HG02870 (cell line): ENCODE data around the gene EPX.
"Not testable (repeated sequence)": the region's sequence is repeated elsewhere in the genome, so short reads cannot be mapped to it uniquely, and the experiment has no call there.

ENCODE experiments used
- ATAC-seq: cut with Tn5 transposase; IDR thresholded peaks from one replicate; pipeline ENCODE4 v1.9.1; 2021; ENCODE audit warnings: mild to moderate bottlenecking, moderate library complexity; ENCODE audit not compliant: unreplicated experiment

EPX gene

GRCh38 chr17:58192612-58193011 lies at the start of gene EPX:
Gene EPX (plus strand): TSS chr17:58192726. CDS start chr17:58192847, 121 bp downstream.
- ATAC-seq = no peak

GRCh38 chr17:58143335-58143734 lies 49.2 kb upstream of the EPX start:
- ATAC-seq = not testable (repeated sequence)

GRCh38 chr17:58144801-58145200 lies 47.7 kb upstream of the EPX start:
- no peak for ATAC-seq

GRCh38 chr17:58147930-58148434 lies 44.5 kb upstream of the EPX start, which contains the start of gene OR4D1:
Gene OR4D1 (plus strand): TSS chr17:58148384. CDS start chr17:58155154, 6,770 bp downstream.
- ATAC-seq = no peak

- ATAC-seq = no peak
Observed at GRCh38 chr17:58148609-58149008, 43.9 kb upstream of the EPX start.

- ATAC-seq = no peak
Observed at GRCh38 chr17:58150394-58150793, 42.1 kb upstream of the EPX start.

GRCh38 chr17:58153046-58153445 lies 39.5 kb upstream of the EPX start:
- ATAC-seq = no peak

- ATAC-seq = no peak
Observed at GRCh38 chr17:58153671-58154070, 38.9 kb upstream of the EPX start.

- ATAC-seq = no peak
Observed at GRCh38 chr17:58156839-58157803, 35.4 kb upstream of the EPX start.

GRCh38 chr17:58158181-58158580 lies 34.3 kb upstream of the EPX start:
- ATAC-seq = no peak

- no peak for ATAC-seq
Observed at GRCh38 chr17:58161566-58161965, 31.0 kb upstream of the EPX start.

- no peak for ATAC-seq
Observed at GRCh38 chr17:58165981-58166380, 26.5 kb upstream of the EPX start.

GRCh38 chr17:58166682-58167081 lies 25.8 kb upstream of the EPX start, which contains the start of gene OR4D2:
Gene OR4D2 (plus strand): TSS chr17:58166982. CDS start chr17:58169656, 2,674 bp downstream.
- ATAC-seq = no peak

- no peak for ATAC-seq
Observed at GRCh38 chr17:58170622-58171021, 21.9 kb upstream of the EPX start.

- ATAC-seq = no peak
Observed at GRCh38 chr17:58172369-58173071, 20.0 kb upstream of the EPX start.

- ATAC-seq = no peak
Observed at GRCh38 chr17:58174871-58175270, 17.7 kb upstream of the EPX start.

GRCh38 chr17:58176200-58176599 lies 16.3 kb upstream of the EPX start:
- no peak for ATAC-seq

- ATAC-seq = no peak
Observed at GRCh38 chr17:58181796-58182195, 10.7 kb upstream of the EPX start.

- no peak for ATAC-seq
Observed at GRCh38 chr17:58183514-58183913, 9.0 kb upstream of the EPX start.

- no peak for ATAC-seq
Observed at GRCh38 chr17:58184308-58184985, 8.1 kb upstream of the EPX start.
